K562 (cell line): Measurements from ENCODE around the gene CYP2A6. TPM values are rescaled to one million over a fixed set of nuclear protein-coding genes. Genes with fewer than 3 reads are reported as not detected.
A peak's percentile ranks its signal among the peaks of the same experiment; 100 is the strongest.

Experiments
- CBX8 ChIP-seq: fragments of 200-600 bp; sonication (generic); IDR thresholded peaks from 2 replicates; pipeline ENCODE4 v1.6.1; 2012; ENCODE audit warnings: borderline replicate concordance, mixed run types, low read depth, mild to moderate bottlenecking, moderate library complexity, mixed read lengths, low read length, control low read depth, inconsistent platforms; ENCODE audit not compliant: poor library complexity, severe bottlenecking; ENCODE audit errors: extremely low read depth
- ESRRB ChIP-seq: fragments of 250-450 bp; sonication (Bioruptor Pico); IDR thresholded peaks from 2 replicates; pipeline ENCODE4 v1.5.0; 2020; ENCODE audit warnings: mild to moderate bottlenecking, moderate library complexity, borderline replicate concordance
- HDAC2 ChIP-seq: fragments of 450-650 bp; IDR thresholded peaks from 2 replicates; pipeline ENCODE4 v1.6.1; 2016; ENCODE audit warnings: mild to moderate bottlenecking
- LARP7 ChIP-seq: fragments of 450-650 bp; IDR thresholded peaks from 2 replicates; pipeline ENCODE4 v1.6.1; 2016
- MLLT1 ChIP-seq, 2 experiments: fragments of 450-650 bp; IDR thresholded peaks; 2 replicates each; pipeline ENCODE4 v1.6.1; 2016
- MLX ChIP-seq, 2 experiments: fragments of 450-650 bp in 1 of 2; sonication (generic) in 1 of 2; formaldehyde crosslinking; conservative IDR thresholded peaks; 2 replicates each; pipeline versions ENCODE4 v1.4.0 to v1.8.1; 2020 to 2022; ENCODE audit warnings: mild to moderate bottlenecking in 1 of 2, missing genetic modification reagents in 1 of 2
- MTF1 ChIP-seq: fragments of 250-450 bp; sonication (Bioruptor Pico); IDR thresholded peaks from 2 replicates; pipeline ENCODE4 v1.9.0; 2021; ENCODE audit warnings: moderate library complexity, mild to moderate bottlenecking, inconsistent platforms, borderline replicate concordance
- NFRKB ChIP-seq: fragments of 450-650 bp; IDR thresholded peaks from 2 replicates; pipeline ENCODE4 v1.6.1; 2016; ENCODE audit warnings: low read depth
- POLR2A ChIP-seq: fragments of 450-650 bp; conservative IDR thresholded peaks from 2 replicates; pipeline ENCODE4 v1.6.1; 2016
- PPARD ChIP-seq: fragments of 250-450 bp; sonication (Bioruptor Pico); IDR thresholded peaks from 2 replicates; pipeline ENCODE4 v1.8.0; 2022; ENCODE audit warnings: inconsistent platforms, mild to moderate bottlenecking, moderate library complexity
- RBM34 ChIP-seq: fragments of 200-400 bp; formaldehyde crosslinking; IDR thresholded peaks from 2 replicates; pipeline ENCODE4 v1.6.1; 2018; ENCODE audit warnings: low read length, borderline replicate concordance; ENCODE audit not compliant: insufficient read depth
- SIN3A ChIP-seq, 2 experiments: fragments of 150-350 bp in 1 of 2; IDR thresholded peaks; 2 replicates each; pipeline ENCODE4 v1.6.1; 2011 to 2016; ENCODE audit warnings: borderline replicate concordance in 2 of 2, low read depth in 2 of 2, low read length in 2 of 2, mild to moderate bottlenecking in 2 of 2, moderate library complexity in 2 of 2; ENCODE audit not compliant: control insufficient read depth in 1 of 2
- SMARCB1 ChIP-seq: IDR thresholded peaks from 2 replicates; pipeline ENCODE4 v1.6.1; 2011; ENCODE audit warnings: improper control_type of control experiment, low read depth; ENCODE audit not compliant: insufficient read length
- TBP ChIP-seq: optimal IDR thresholded peaks from 2 replicates; pipeline ENCODE3; 2011; ENCODE audit warnings: low read depth, low read length, improper control_type of control experiment
- ZBTB12 ChIP-seq: fragments of 250-450 bp; sonication (Bioruptor Pico); IDR thresholded peaks from 2 replicates; pipeline ENCODE4 v1.4.0; 2020
- ZFP30 ChIP-seq: fragments of 250-450 bp; sonication (Bioruptor Pico); IDR thresholded peaks from 2 replicates; pipeline ENCODE4 v1.8.0; 2022; ENCODE audit warnings: moderate library complexity, mild to moderate bottlenecking, inconsistent platforms, borderline replicate concordance
- ZNF263 ChIP-seq: sonication (generic); formaldehyde crosslinking; IDR thresholded peaks from 2 replicates; pipeline ENCODE4 v1.8.0; 2022; ENCODE audit warnings: mild to moderate bottlenecking, missing genetic modification reagents, borderline replicate concordance
- ZNF311 ChIP-seq: fragments of 250-450 bp; sonication (Bioruptor Pico); IDR thresholded peaks from 2 replicates; pipeline ENCODE4 v1.4.0; 2020; ENCODE audit warnings: mild to moderate bottlenecking, moderate library complexity
- ZNF583 ChIP-seq: fragments of 250-450 bp; sonication (Bioruptor Pico); IDR thresholded peaks from 2 replicates; pipeline ENCODE4 v1.4.0; 2020
- ZNF717 ChIP-seq: fragments of 250-450 bp; sonication (Bioruptor Pico); IDR thresholded peaks from 2 replicates; pipeline ENCODE4 v1.5.0; 2021
- ZNF75A ChIP-seq: fragments of 450-650 bp; formaldehyde crosslinking; IDR thresholded peaks from 2 replicates; pipeline ENCODE4 v1.4.0; 2020; ENCODE audit warnings: mild to moderate bottlenecking
- polyA plus RNA-seq, 8 experiments: library from polyadenylated mRNA; depleted of rRNA in 4 of 8; stranded (reverse) in 5 of 8; unstranded in 3 of 8; fragments of >200 nt; fragmentation: Nextera tagmentation in 2 of 8; fragmentation: Illumina TruSeq in 1 of 8; extraction: Ambion mirVana in 2 of 8; extraction: Trizol in 1 of 8; gene quantifications; 2 replicates each; pipeline versions ENCODE4 v1.2.1 to v1.2.3, GENCODE V29; 2011 to 2014; ENCODE audit warnings: inconsistent platforms in 1 of 8, missing spikeins in 1 of 8
- total RNA-seq, 7 experiments: library from RNA; depleted of rRNA in 6 of 7; stranded (reverse); fragments of >200 nt in 6 of 7; fragmentation: Illumina TruSeq in 2 of 7; extraction: Trizol in 2 of 7; gene quantifications; 2 replicates each; pipeline versions ENCODE4 v1.2.1 to v1.2.3, GENCODE V29; 2011 to 2021; ENCODE audit warnings: low replicate concordance in 1 of 7
- TF ChIP-seq, protein P1 (sequence below): fragments of 450-650 bp; IDR thresholded peaks from 2 replicates; pipeline ENCODE4 v1.6.1; 2014; ENCODE audit warnings: low read depth, mild to moderate bottlenecking, moderate library complexity, borderline replicate concordance

The CYP2A6 gene
- total and polyA plus RNA-seq, 9 of the 15 experiments (the other 6 are each of a cell fraction or from before 2014, with no cell fraction given) = 0.31 TPM; not detected in 8

DNA sequence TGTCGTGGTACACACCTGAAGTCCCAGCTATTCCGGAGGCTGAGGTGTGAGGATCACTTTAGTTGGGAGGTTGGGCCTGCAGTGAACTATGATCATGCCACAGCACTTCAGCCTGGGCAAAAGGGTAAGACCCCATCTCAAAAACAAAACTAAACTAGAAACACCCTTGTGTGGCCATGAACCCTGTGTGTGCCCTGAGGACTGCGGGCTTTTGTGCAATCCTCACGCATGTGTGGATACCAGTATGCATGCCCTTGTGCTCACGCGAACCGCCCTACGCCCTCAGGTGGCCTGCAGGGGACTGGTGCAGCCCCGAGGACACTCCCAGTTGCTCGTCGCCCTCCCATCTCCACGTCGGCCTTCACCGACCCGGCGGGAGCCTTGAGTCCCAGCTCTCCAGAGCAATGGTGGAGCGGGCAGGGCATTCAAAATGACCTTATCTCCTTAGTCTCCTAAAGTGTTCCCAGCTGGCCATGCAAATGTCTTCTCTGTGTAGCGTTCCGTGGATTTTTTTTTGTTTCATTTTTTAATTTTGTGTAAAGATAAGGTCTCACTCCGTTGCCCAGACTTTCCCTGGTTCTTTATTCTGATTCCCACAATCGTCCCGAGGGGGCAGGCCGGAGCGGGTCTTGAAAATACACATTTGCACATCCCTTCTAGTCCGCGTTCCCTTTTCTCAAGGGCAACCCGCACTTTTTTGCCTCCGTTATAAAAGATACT lies 52.1 kb downstream of the CYP2A6 start (continued):
- TF ChIP-seq ZBTB12 (CRISPR knock-in tag) (no peak), SMARCB1 (no peak), ZNF311 (CRISPR knock-in tag) (no peak), TBP (no peak), POLR2A (peak; percentile 76), ZNF75A (CRISPR knock-in tag) (no peak), MTF1 (CRISPR knock-in tag) (no peak), ZNF717 (CRISPR knock-in tag) (no peak), NFRKB (peak; percentile 59; the same call in 1 of the 2 replicates), ZFP30 (CRISPR knock-in tag) (no peak), SIN3A (IDR thresholded peaks at IDR 0.05; ENCODE audit: borderline replicate concordance in 2 of 2, control insufficient read depth in 1 of 2, low read depth in 2 of 2, low read length in 2 of 2) (no peak), HDAC2 (peak; percentile 78), RBM34 (no peak), ZNF583 (CRISPR knock-in tag) (no peak), ZNF263 (CRISPR knock-in tag) (no peak), MLLT1 (IDR thresholded peaks at IDR 0.05) (peak; percentile 38 to 45; a peak in 1 of 4 replicates), CBX8 (no peak), PPARD (no peak), LARP7 (no peak), MLX (CRISPR knock-in tag; conservative IDR thresholded peaks at IDR 0.05) (no peak), ESRRB (CRISPR knock-in tag) (no peak)
- TF ChIP-seq, protein P1, sequence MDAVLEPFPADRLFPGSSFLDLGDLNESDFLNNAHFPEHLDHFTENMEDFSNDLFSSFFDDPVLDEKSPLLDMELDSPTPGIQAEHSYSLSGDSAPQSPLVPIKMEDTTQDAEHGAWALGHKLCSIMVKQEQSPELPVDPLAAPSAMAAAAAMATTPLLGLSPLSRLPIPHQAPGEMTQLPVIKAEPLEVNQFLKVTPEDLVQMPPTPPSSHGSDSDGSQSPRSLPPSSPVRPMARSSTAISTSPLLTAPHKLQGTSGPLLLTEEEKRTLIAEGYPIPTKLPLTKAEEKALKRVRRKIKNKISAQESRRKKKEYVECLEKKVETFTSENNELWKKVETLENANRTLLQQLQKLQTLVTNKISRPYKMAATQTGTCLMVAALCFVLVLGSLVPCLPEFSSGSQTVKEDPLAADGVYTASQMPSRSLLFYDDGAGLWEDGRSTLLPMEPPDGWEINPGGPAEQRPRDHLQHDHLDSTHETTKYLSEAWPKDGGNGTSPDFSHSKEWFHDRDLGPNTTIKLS = peak; percentile 79; the same call in 1 of the 2 replicates
